Central memory CD8-positive, alpha-beta T cell (primary cell): Measurements from ENCODE around the gene CALM3.

ENCODE experiments used
- ATAC-seq: fragments of 150-1000 bp; cut with Tn5 transposase; replicated peaks from 2 replicates; pipeline ENCODE4 v1.10.0; 2022; ENCODE audit warnings: mild to moderate bottlenecking, moderate FRiP score, moderate number of reproducible peaks; ENCODE audit not compliant: poor library complexity, severe bottlenecking; ENCODE audit errors: extremely low read depth
- DNase-seq, 2 donors: peaks; one replicate each; pipeline ENCODE4 v3.0.0; 2021; ENCODE audit warnings: low spot score in 2 of 2
- H3K27ac Mint-ChIP-seq: one replicate; pipeline ENCODE4 v1.8.0; 2022; ENCODE audit warnings: low read depth, mild to moderate bottlenecking, moderate library complexity, mixed read lengths
- H3K27me3 Mint-ChIP-seq: one replicate; pipeline ENCODE4 v1.8.0; 2022; ENCODE audit warnings: mixed read lengths
- H3K36me3 Mint-ChIP-seq: one replicate; pipeline ENCODE4 v1.8.0; 2022; ENCODE audit warnings: mild to moderate bottlenecking, moderate library complexity, mixed read lengths; ENCODE audit not compliant: insufficient read depth
- H3K4me1 Mint-ChIP-seq: one replicate; pipeline ENCODE4 v1.8.0; 2022; ENCODE audit warnings: mixed read lengths
- H3K4me3 Mint-ChIP-seq: one replicate; pipeline ENCODE4 v1.8.0; 2022; ENCODE audit warnings: mild to moderate bottlenecking, moderate library complexity, mixed read lengths
- H3K9me3 Mint-ChIP-seq: one replicate; pipeline ENCODE4 v1.8.0; 2022; ENCODE audit warnings: mixed read lengths

Gene CALM3

GRCh38 chr19:46635920-46636761, 35.0 kb downstream of the CALM3 start, which contains the start of gene GNG8:
Gene GNG8, minus strand, starts transcription at chr19:46636202. Its CDS starts 1,520 bp downstream, at chr19:46634682.
- H3K9me3 Mint-ChIP-seq = no peaks in the 10 kb centered on the region
- ATAC-seq (no peak), DNase-seq (no peak)
- peaks cover 19% of the 10 kb centered on the region for H3K27me3 Mint-ChIP-seq
- peaks cover 3% of the 10 kb centered on the region for H3K36me3 Mint-ChIP-seq
- H3K4me3 Mint-ChIP-seq = peak within 1 kb of the TSS; percentile 35
- H3K4me1 Mint-ChIP-seq = peaks cover 11% of the 10 kb centered on the region
- no peak within 1 kb of the TSS for H3K27ac Mint-ChIP-seq

GRCh38 chr19:46637224-46637623, 36.1 kb downstream of the CALM3 start:
- H3K4me1 Mint-ChIP-seq = peaks cover 11% of the 10 kb centered on the region
- no peak overlapping the region for H3K4me3 Mint-ChIP-seq

DNA sequence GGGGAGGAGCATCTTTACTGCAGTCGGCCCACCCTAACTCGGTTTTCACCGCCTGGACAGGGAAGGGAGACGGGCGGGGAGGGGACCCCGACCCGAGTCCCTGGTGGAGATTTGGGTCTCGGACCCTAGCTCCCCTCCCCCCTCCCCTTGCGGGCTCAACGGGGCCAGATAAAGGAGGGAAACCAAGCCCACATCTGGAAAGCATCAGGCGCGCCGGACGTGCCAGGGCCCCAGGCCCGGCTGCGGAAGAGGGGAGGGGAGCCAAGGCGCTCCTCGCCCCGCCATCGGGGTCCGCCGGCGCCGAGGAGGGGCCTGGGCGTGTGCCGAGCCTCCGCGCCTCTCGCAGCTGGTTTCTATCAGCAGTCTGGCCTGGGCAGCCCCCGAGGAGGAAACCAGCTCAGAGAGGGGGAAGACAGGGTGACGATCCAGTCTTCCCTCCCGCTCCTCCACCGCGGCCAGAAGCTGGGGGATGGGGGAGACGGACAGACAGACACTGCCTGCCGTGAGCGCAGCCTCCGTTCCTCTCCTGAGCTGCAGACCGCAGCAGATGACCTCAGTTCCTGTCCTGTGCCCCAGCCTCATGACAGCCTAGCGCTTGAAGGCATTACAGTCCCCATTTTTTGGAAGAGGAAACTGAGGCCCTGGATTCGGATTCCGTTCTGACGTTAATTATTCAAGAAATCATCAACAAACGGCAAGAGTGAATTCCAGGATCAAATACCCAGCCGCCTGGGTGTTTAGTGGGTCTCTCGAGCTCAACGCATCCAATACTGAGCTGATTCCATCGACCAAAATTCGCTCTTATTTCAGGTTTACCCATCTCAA, 38.4 kb downstream of the CALM3 start:
- peaks cover 22% of the 10 kb centered on the region for H3K27me3 Mint-ChIP-seq
- peak overlapping the region; percentile 45 for H3K4me3 Mint-ChIP-seq
- H3K27ac Mint-ChIP-seq = no peak overlapping the region
- H3K4me1 Mint-ChIP-seq = no peaks in the 10 kb centered on the region
- H3K36me3 Mint-ChIP-seq = peaks cover 3% of the 10 kb centered on the region
- ATAC-seq (no peak), DNase-seq (no peak)
- no peaks in the 10 kb centered on the region for H3K9me3 Mint-ChIP-seq

More at GRCh38 chr19:46637224-46637623, 36.1 kb downstream of the CALM3 start:
- Mint-ChIP-seq H3K27ac (no peak overlapping the region), H3K27me3 (peaks cover 10% of the 10 kb centered on the region), H3K9me3 (no peaks in the 10 kb centered on the region), H3K36me3 (peaks cover 3% of the 10 kb centered on the region)
- ATAC-seq (no peak), DNase-seq (no peak)

DNA sequence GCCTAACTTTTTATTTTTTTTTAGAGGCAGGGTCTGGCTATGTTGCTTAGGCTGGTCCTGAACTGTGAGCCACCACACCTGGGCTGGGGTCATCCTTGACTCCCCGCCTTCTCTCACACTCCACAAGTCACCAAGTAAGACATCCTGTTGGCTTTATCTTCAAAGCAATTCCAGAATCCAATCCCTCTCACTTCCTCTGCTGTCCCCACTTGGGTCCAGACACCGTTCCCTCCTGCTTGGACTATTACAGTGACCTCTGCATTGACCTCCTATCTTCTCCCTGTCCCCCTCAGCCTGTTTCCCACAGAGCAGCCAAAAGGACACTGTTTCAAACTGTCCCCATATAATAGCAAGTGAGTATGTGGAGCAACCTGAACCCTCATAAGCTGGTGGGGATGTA, 39.5 kb downstream of the CALM3 start:
- DNase-seq (no peak), ATAC-seq (no peak)
- Mint-ChIP-seq H3K27ac (no peak overlapping the region), H3K4me3 (peak overlapping the region; percentile 45), H3K27me3 (peaks cover 32% of the 10 kb centered on the region), H3K4me1 (no peaks in the 10 kb centered on the region), H3K9me3 (no peaks in the 10 kb centered on the region), H3K36me3 (peaks cover 1% of the 10 kb centered on the region)

DNA sequence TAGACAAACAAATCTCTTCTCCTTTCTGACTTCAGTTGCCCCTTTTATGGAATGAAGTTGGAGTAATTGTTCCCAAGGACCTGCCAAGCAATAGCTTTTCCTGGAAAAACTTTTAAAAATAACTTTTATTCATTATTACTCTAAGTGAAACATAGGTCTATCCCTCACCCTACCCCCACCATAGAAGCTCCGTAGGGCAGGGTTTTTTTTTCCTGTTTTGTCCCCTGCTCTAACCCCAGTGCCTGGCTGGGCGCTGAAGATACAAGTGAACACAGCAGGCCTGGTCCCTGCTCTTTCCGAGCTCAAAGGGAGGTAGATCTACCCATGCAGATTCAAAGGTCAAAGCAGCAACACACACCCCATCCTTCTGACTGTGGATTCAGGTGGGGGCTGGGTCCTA, 43.6 kb downstream of the CALM3 start:
- Mint-ChIP-seq H3K9me3 (no peaks in the 10 kb centered on the region), H3K27ac (no peak overlapping the region), H3K36me3 (no peaks in the 10 kb centered on the region), H3K4me3 (no peak overlapping the region), H3K4me1 (peaks cover 8% of the 10 kb centered on the region), H3K27me3 (peaks cover 62% of the 10 kb centered on the region)
- no peak for ATAC-seq
- DNase-seq = no peak

DNA sequence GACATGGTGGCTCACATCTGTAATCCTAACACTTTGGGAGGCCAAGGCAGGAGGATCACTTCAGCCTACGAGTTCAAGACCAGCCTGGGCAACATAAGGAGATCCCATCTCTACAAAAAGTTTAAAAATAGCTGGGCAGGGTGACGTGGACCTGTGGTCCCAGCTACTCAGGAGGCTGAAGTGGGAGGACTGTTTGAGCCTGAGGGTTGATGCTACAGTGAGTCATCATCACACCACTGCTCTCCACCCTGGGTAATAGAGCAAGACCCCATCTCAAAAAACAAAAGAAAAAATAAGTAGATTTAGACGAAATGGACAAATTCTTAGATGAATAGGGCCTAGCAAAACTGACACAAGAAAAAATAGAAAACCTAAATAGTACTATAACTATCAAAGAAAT, 45.3 kb downstream of the CALM3 start:
- no peaks in the 10 kb centered on the region for H3K9me3 Mint-ChIP-seq
- no peak for ATAC-seq
- no peak overlapping the region for H3K27ac Mint-ChIP-seq

GRCh38 chr19:46648060-46648960, 47.2 kb downstream of the CALM3 start:
- Mint-ChIP-seq H3K36me3 (no peaks in the 10 kb centered on the region), H3K27me3 (peaks cover 73% of the 10 kb centered on the region), H3K4me1 (peaks cover 8% of the 10 kb centered on the region), H3K9me3 (no peaks in the 10 kb centered on the region), H3K4me3 (peak overlapping the region; percentile 8), H3K27ac (no peak overlapping the region)
- ATAC-seq (peak; percentile 10), DNase-seq (no peak)

More for the DNA sequence above, 45.3 kb downstream of the CALM3 start:
- H3K36me3 Mint-ChIP-seq = no peaks in the 10 kb centered on the region
- no peak for DNase-seq
- peaks cover 8% of the 10 kb centered on the region for H3K4me1 Mint-ChIP-seq
- peaks cover 69% of the 10 kb centered on the region for H3K27me3 Mint-ChIP-seq
- no peak overlapping the region for H3K4me3 Mint-ChIP-seq

- Mint-ChIP-seq H3K4me3 (no peak overlapping the region), H3K36me3 (no peaks in the 10 kb centered on the region), H3K27ac (no peak overlapping the region), H3K27me3 (peaks cover 81% of the 10 kb centered on the region), H3K4me1 (peaks cover 8% of the 10 kb centered on the region), H3K9me3 (no peaks in the 10 kb centered on the region)
- DNase-seq (no peak), ATAC-seq (no peak)
Observed at GRCh38 chr19:46648961-46649960, 48.1 kb downstream of the CALM3 start.

- H3K4me1 Mint-ChIP-seq = peaks cover 8% of the 10 kb centered on the region
- H3K36me3 Mint-ChIP-seq = no peaks in the 10 kb centered on the region
- no peak overlapping the region for H3K4me3 Mint-ChIP-seq
- H3K27ac Mint-ChIP-seq = no peak overlapping the region
- no peaks in the 10 kb centered on the region for H3K9me3 Mint-ChIP-seq
- ATAC-seq = no peak
- peaks cover 86% of the 10 kb centered on the region for H3K27me3 Mint-ChIP-seq
- DNase-seq = no peak
Observed at GRCh38 chr19:46650445-46650844, 49.3 kb downstream of the CALM3 start.

DNA sequence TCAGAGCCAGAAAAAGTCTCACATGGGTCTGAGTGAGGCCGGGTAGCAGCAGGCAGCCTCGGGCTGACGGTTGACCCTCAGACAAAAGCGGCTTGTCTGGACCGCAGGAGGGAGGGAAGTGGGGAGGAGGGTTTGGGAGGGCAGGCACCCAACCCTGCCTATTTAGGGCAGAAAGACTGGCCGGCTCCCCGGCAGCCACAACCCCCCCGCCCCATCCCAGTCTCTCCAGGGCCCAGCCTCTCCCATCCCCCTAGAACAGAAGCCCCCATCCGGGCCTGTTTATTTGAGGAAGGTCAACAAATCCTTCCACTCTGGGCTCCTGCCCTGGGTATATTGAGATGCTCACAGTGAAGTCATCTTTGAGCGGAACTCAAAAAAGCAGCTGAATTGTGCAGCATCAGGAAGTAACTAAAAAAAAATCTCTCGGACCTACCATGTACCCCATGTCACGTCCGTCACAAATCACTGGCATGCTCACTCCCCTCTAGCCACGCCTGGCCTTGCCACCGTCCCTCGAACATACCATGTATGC, 53.6 kb downstream of the CALM3 start:
- no peak overlapping the region for H3K27ac Mint-ChIP-seq
- no peak overlapping the region for H3K4me3 Mint-ChIP-seq
- no peaks in the 10 kb centered on the region for H3K36me3 Mint-ChIP-seq
- ATAC-seq = no peak
- H3K4me1 Mint-ChIP-seq = peaks cover 3% of the 10 kb centered on the region
- no peak for DNase-seq
- H3K27me3 Mint-ChIP-seq = peaks cover 83% of the 10 kb centered on the region
- no peaks in the 10 kb centered on the region for H3K9me3 Mint-ChIP-seq

DNA sequence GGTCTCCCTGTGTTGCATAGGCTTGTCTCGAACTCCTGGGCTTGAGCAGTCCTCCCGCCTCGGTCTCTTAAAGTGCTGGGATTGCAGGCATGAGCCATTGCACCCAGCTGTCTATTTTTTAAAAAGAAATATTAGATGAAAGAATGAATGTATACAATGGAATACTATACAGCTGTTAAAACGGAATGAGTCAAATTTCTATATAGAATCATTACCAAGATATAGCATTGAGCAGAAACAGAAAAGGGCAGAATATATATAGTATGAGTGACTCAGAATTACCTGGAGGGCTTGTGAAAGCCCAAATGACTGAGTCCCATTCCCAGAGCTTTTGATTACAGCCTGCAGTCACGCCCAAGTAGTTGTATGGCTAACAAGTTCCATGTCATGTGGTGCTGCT, 55.4 kb downstream of the CALM3 start:
- no peak for ATAC-seq
- DNase-seq = no peak
- Mint-ChIP-seq H3K4me3 (no peak overlapping the region), H3K4me1 (peaks cover 15% of the 10 kb centered on the region), H3K27me3 (peaks cover 70% of the 10 kb centered on the region), H3K9me3 (no peaks in the 10 kb centered on the region), H3K27ac (no peak overlapping the region), H3K36me3 (peaks cover 3% of the 10 kb centered on the region)
